ENCODE results near the gene PANX1.

Gene PANX1

GRCh38 chr11:94140154-94140655 is 11.6 kb downstream of the PANX1 start:
- ChIA-PET CTCF (no interaction called here), POLR2A (ENCODE audit: low non-redundant PET) (no interaction called here)
- TF ChIP-seq, protein P1, sequence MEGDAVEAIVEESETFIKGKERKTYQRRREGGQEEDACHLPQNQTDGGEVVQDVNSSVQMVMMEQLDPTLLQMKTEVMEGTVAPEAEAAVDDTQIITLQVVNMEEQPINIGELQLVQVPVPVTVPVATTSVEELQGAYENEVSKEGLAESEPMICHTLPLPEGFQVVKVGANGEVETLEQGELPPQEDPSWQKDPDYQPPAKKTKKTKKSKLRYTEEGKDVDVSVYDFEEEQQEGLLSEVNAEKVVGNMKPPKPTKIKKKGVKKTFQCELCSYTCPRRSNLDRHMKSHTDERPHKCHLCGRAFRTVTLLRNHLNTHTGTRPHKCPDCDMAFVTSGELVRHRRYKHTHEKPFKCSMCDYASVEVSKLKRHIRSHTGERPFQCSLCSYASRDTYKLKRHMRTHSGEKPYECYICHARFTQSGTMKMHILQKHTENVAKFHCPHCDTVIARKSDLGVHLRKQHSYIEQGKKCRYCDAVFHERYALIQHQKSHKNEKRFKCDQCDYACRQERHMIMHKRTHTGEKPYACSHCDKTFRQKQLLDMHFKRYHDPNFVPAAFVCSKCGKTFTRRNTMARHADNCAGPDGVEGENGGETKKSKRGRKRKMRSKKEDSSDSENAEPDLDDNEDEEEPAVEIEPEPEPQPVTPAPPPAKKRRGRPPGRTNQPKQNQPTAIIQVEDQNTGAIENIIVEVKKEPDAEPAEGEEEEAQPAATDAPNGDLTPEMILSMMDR (conservative IDR thresholded peaks at IDR 0.05; ENCODE audit: low read depth) = no peak
- DNase-seq (ENCODE audit: low spot score) = no peak
- peak overlapping the region; percentile 47; the same call in 1 of the 2 replicates for H3K27ac ChIP-seq

DNA sequence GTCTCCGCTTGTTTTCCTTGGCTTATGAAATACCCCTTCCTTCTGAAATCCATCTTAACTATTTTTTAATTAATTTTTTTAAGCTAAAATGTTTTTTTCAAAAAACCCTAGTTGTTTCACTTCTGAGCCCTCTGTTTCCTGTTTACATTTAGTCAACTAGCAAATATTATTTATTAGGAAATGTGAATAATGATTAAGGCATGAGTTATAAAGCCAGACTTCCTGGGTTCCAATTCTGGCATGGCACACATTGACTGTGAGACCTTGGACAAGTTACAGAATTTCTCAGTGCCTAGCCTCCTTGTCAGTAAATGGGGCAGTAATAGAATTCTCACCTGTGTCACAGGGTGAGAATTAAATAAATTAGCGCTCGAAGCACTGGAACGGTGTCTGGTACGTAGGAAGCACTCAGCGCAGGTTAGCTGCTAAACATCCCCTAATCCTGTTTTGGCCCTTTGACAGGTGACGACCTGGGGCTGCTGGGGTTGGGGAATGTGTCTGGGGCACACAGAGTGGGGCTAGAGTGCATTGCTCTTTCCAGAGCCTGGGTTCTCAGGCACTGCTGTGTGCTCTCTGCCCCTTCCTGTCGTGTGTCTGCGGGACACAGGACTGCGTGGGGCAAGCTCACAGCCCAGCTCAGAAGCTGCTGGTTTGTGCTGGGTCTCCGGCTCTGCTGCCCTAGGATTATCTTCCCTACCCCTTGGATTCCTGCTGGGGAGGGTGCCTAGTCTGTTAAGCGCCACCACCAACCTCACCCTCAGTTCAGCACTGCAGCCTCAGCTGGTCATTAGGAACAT is 13.1 kb downstream of the PANX1 start:
- TF ChIP-seq, protein P1 (conservative IDR thresholded peaks at IDR 0.05; ENCODE audit: low read depth) = no peak
- no peak for DNase-seq (ENCODE audit: low spot score)
- ChIA-PET CTCF (no interaction called here), POLR2A (ENCODE audit: low non-redundant PET) (no interaction called here)
- peak overlapping the region; percentile 39; the same call in 1 of the 2 replicates for H3K27ac ChIP-seq

DNA sequence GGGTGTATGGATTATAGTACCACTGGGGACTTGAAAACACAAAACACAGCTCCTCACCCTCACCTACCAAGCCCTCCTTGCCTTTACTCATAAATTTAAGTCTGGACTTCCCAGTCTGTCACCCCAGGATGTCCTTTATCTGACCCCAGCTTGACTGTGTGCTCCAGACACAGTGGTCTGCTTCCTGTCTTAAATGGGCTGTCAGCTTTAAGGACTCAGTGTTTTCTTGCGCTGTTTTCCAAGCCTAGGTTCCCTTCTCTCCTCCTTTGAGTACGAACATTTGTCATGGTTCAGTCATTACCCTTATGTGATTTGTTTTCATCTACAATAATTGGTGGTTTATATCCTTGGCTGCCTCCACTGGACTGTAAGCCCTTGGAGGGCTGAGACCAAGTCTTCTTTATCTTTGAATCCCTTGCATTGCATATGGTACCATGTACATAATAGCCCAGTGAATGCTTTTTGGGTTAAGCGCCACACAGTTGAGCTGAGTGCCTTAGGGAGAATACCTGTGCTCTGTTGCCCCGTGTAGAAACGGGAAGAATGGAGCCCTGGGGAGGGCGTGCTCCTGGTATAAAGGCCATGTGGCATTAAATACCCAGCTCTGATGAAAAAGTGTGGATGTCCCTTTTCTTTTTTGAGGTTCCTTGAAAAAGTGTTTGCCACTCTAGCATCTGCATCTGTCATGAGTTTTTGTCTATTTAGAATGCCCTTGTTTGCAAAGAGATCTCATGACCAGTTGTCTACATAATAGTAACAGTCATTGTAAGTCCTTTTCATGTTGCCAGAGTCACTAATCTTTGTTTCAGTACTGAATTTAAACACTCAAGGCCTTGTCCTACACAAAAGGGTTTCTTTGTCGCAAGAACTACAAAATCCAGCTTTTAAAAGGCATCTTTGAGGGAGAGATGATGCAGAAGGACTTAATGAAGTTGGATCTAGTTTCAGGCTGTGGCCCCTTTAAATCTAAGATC is 14.0 kb downstream of the PANX1 start:
- H3K27ac ChIP-seq = no peak overlapping the region; the same call in 1 of the 2 replicates
- DNase-seq (ENCODE audit: low spot score) = no peak
- ChIA-PET POLR2A (ENCODE audit: low non-redundant PET) (no interaction called here), CTCF (no interaction called here)
- TF ChIP-seq, protein P1 (conservative IDR thresholded peaks at IDR 0.05; ENCODE audit: low read depth) = no peak

GRCh38 chr11:94144216-94144615 is 15.6 kb downstream of the PANX1 start:
- ChIA-PET POLR2A (ENCODE audit: low non-redundant PET) (no interaction called here), CTCF (interaction anchor here (1.1 kb wide), 1 partner anchor 267 kb away, joined by 4 read pairs; no protein-coding TSS in a partner anchor)
- H3K27ac ChIP-seq = peak overlapping the region; percentile 43
- DNase-seq (ENCODE audit: low spot score) = no peak
- TF ChIP-seq, protein P1 (conservative IDR thresholded peaks at IDR 0.05; ENCODE audit: low read depth) = no peak

GRCh38 chr11:94144664-94145063 is 16.0 kb downstream of the PANX1 start:
- TF ChIP-seq, protein P1 (conservative IDR thresholded peaks at IDR 0.05; ENCODE audit: low read depth) = no peak
- H3K27ac ChIP-seq = peak overlapping the region; percentile 43
- POLR2A ChIA-PET (ENCODE audit: low non-redundant PET) = no interaction called here
- no peak for DNase-seq (ENCODE audit: low spot score)
- CTCF ChIA-PET = no interaction called here

- ChIA-PET POLR2A (ENCODE audit: low non-redundant PET) (no interaction called here), CTCF (interaction anchor here (0.6 kb wide), 1 partner anchor 40 kb away, joined by 3 read pairs; no protein-coding TSS in a partner anchor)
- no peak overlapping the region for H3K27ac ChIP-seq
- no peak for DNase-seq (ENCODE audit: low spot score)
- TF ChIP-seq, protein P1 (conservative IDR thresholded peaks at IDR 0.05; ENCODE audit: low read depth) = no peak
These were observed 16.8 kb downstream of the PANX1 start for GRCh38 chr11:94145431-94145830.

Data from RWPE1 (cell line).